GM12892 (cell line): Measurements from ENCODE around the gene HOXA11.

Source experiments
- POLR2A ChIP-seq: IDR thresholded peaks from 2 replicates; pipeline ENCODE4 v1.6.1; 2011; ENCODE audit warnings: low read depth, low read length, control low read depth
- POLR2AphosphoS5 ChIP-seq: IDR thresholded peaks from 2 replicates; pipeline ENCODE4 v1.6.1; 2011; ENCODE audit warnings: low read depth, low read length, control low read depth

- TF ChIP-seq POLR2A (no peak), POLR2AphosphoS5 (no peak)
Observed at GRCh38 chr7:27182285-27182841, 2.7 kb downstream of the HOXA11 start.
